Measurements from ENCODE around the gene KHK. TPM values are rescaled to one million over a fixed set of nuclear protein-coding genes. Genes with fewer than 3 reads are reported as not detected.
"Not testable (repeated sequence)": the region's sequence is repeated elsewhere in the genome, so short reads cannot be mapped to it uniquely, and the experiment has no call there.

The KHK gene
- total RNA-seq, 2 experiments from 2014 or later = 6.7 to 9.5 TPM

DNA sequence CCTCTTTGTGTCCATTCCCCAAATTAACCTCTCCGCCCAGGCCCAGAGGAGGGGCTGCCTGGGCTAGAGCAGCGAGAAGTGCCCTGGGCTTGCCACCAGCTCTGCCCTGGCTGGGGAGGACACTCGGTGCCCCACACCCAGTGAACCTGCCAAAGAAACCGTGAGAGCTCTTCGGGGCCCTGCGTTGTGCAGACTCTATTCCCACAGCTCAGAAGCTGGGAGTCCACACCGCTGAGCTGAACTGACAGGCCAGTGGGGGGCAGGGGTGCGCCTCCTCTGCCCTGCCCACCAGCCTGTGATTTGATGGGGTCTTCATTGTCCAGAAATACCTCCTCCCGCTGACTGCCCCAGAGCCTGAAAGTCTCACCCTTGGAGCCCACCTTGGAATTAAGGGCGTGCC lies 13.5 kb downstream of the KHK start:
- Mint-ChIP-seq H3K27me3 (peaks cover 3% of the 10 kb centered on the region), H3K36me3 (ENCODE audit: low read depth) (no peaks in the 10 kb centered on the region), H3K4me1 (ENCODE audit: low read depth) (no peaks in the 10 kb centered on the region), H3K27ac (no peak overlapping the region), H3K4me3 (no peak overlapping the region), H3K9me3 (no peaks in the 10 kb centered on the region)
- TF ChIP-seq, protein P1, sequence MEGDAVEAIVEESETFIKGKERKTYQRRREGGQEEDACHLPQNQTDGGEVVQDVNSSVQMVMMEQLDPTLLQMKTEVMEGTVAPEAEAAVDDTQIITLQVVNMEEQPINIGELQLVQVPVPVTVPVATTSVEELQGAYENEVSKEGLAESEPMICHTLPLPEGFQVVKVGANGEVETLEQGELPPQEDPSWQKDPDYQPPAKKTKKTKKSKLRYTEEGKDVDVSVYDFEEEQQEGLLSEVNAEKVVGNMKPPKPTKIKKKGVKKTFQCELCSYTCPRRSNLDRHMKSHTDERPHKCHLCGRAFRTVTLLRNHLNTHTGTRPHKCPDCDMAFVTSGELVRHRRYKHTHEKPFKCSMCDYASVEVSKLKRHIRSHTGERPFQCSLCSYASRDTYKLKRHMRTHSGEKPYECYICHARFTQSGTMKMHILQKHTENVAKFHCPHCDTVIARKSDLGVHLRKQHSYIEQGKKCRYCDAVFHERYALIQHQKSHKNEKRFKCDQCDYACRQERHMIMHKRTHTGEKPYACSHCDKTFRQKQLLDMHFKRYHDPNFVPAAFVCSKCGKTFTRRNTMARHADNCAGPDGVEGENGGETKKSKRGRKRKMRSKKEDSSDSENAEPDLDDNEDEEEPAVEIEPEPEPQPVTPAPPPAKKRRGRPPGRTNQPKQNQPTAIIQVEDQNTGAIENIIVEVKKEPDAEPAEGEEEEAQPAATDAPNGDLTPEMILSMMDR (IDR thresholded peaks at IDR 0.05) = no peak
- DNase-seq (no peak), ATAC-seq (no peak)
- intact Hi-C loops (cut with micrococcal nuclease) = no loop called here
- ChIA-PET POLR2A (no interaction called here), CTCF (interaction anchor here (0.9 to 3.2 kb wide), 11 partner anchors 12 to 202 kb away, joined by 3 to 21 read pairs (median 4); no protein-coding TSS in a partner anchor)

DNA sequence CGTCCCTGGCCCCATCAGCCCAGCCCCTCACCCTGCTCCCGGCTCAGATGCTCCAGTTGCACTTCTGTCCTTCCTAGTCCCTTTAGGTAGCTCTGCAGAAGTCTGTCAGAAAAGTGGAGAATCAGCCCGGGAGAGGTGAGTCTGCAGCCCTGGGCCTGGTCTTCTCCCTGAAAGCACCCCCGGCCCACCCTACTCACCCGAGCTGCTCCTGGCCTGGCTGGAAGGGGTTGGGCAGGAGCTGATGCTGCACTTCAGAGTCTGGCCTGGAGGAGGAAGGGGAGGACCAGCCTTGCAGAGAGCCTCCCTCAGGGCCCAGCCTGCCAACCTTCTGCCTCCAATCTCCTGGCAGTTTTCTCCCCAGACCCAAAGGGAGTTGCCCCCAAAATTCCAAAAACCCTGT lies 15.8 kb downstream of the KHK start:
- no peak overlapping the region for H3K4me3 Mint-ChIP-seq
- H3K4me1 Mint-ChIP-seq (ENCODE audit: low read depth) = no peaks in the 10 kb centered on the region
- peaks cover 5% of the 10 kb centered on the region for H3K27me3 Mint-ChIP-seq
- TF ChIP-seq, protein P1 (IDR thresholded peaks at IDR 0.05) = no peak
- DNase-seq (no peak), ATAC-seq (no peak)
- no peaks in the 10 kb centered on the region for H3K9me3 Mint-ChIP-seq
- no peak overlapping the region for H3K27ac Mint-ChIP-seq
- no peaks in the 10 kb centered on the region for H3K36me3 Mint-ChIP-seq (ENCODE audit: low read depth)
- intact Hi-C loops (cut with micrococcal nuclease) = no loop called here
- ChIA-PET CTCF (interaction anchor here (1.0 to 1.5 kb wide), 3 partner anchors 30 to 201 kb away, joined by 3 to 5 read pairs (median 3); no protein-coding TSS in a partner anchor), POLR2A (interaction anchor here (1.0 to 1.5 kb wide), 3 partner anchors 31 to 44 kb away, joined by 3 to 4 read pairs (median 3); partner anchors contain the start of genes OST4 and PREB)

DNA sequence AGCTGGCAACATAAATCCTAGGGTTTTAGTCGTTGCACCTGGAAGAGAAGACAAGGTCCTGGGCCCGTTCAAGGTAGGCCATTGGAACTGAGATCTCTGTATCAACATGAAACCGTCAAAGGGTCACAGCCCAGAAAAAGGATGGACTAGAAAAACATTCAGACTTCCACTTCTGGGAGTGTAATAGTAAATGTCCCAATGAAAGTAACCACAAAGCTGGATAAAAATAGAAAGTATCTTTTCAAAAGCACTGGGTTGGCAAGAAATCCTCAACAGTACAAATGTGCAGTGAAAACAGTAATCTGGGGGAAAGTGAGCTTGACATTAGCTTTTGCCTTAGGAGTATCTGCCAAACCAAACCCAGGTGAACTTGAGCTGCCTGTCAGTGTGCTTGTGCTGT lies 19.4 kb downstream of the KHK start:
- CTCF ChIA-PET = interaction anchor here (1.5 to 2.1 kb wide), 3 partner anchors 86 to 197 kb away, joined by 4 to 5 read pairs (median 4); no protein-coding TSS in a partner anchor
- Mint-ChIP-seq H3K27ac (no peak overlapping the region), H3K9me3 (no peaks in the 10 kb centered on the region), H3K36me3 (ENCODE audit: low read depth) (no peaks in the 10 kb centered on the region), H3K27me3 (peaks cover 8% of the 10 kb centered on the region), H3K4me3 (no peak overlapping the region), H3K4me1 (ENCODE audit: low read depth) (no peaks in the 10 kb centered on the region)
- ATAC-seq (no peak), DNase-seq (no peak)
- TF ChIP-seq, protein P1 (IDR thresholded peaks at IDR 0.05) = no peak
- POLR2A ChIA-PET = no interaction called here
- intact Hi-C loops (cut with micrococcal nuclease) = no loop called here

DNA sequence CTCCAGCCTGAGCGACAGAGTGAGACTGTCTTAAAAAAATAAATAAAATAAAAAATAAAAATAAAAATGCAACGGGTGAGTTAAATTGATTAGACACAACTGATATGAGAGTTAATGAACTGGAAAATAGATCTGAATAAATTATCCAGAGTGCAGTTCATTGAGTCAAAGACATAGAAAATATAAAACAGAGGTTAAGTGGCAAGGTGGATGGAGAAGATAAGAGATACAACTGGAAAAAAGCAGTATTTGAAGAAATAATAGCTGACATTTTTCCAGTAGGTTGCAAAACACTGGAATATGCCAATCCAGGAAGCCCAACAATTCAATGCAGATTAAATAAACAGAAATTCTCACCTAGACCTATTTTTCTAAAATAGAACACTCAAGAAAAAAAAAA lies 21.6 kb downstream of the KHK start:
- DNase-seq (no peak), ATAC-seq (no peak)
- Mint-ChIP-seq H3K9me3 (no peaks in the 10 kb centered on the region), H3K4me3 (no peak overlapping the region), H3K27ac (no peak overlapping the region), H3K4me1 (ENCODE audit: low read depth) (no peaks in the 10 kb centered on the region), H3K36me3 (ENCODE audit: low read depth) (no peaks in the 10 kb centered on the region), H3K27me3 (peaks cover 8% of the 10 kb centered on the region)
- POLR2A ChIA-PET = interaction anchor here (0.6 kb wide), 1 partner anchor 28 kb away, joined by 3 read pairs; no protein-coding TSS in a partner anchor
- CTCF ChIA-PET = interaction anchor here (0.9 to 1.3 kb wide), 3 partner anchors 10 to 61 kb away, joined by 3 to 5 read pairs (median 4); no protein-coding TSS in a partner anchor
- intact Hi-C loops (cut with micrococcal nuclease) = no loop called here
- TF ChIP-seq, protein P1 (IDR thresholded peaks at IDR 0.05) = no peak

DNA sequence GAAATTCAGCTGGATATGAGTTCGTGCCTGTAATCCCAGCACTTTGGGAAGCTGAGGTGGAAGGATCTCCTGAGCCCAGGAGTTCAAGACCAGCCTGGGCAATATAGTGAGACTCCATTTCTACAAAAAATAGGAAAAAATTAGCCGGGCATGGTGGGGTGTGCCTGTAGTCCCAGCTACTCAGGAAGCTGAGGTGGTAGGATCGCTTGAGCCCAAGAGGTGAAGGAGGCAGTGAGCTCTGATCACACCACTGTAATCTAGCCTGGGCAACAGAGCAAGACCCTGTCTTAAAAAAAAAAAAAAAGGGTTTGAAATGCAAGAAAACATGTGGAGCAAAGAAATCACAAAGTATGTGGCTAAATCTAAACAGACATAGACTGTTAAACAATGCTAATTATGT lies 22.5 kb downstream of the KHK start:
- CTCF ChIA-PET = interaction anchor here (0.9 to 2.7 kb wide), 5 partner anchors 10 to 194 kb away, joined by 3 to 9 read pairs (median 4); no protein-coding TSS in a partner anchor
- no peak for ATAC-seq

DNA sequence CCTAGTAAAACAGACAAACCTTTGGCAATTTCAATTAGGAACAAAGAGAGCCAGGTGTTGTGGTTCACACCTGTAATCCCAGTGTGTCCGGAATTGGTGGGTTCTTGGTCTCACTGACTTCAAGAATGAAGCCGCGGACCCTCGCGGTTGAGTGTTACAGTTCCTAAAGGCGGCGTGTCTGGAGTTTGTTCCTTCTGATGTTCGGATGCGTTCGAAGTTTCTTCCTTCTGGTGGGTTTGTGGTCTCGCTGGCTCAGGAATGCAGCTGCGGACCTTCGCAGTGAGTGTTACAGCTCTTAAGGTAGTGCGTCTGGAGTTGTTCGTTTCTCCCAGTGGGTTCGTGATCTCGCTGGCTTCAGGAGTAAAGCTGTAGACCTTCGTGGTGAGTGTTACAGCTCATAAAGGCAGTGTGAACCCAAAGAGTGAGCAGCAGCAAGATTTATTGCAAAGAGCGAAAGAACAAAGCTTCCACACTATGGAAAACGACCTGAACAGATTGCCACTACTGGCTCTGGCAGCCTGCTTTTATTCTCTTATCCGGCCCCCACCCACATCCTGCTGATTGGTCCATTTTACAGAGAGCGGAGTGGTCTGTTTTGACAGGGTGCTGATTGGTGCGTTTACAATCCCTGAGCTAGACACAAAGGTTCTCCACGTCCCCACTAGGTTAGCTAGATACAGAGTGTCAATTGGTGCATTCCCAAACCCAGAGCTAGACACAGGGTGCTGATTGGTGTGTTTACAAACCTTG lies 24.2 kb downstream of the KHK start:
- ChIA-PET POLR2A (interaction anchor here (1.0 kb wide), 1 partner anchor 13 kb away, joined by 3 read pairs; the partner anchor contains the start of gene ABHD1), CTCF (interaction anchor here (1.1 to 2.7 kb wide), 3 partner anchors 11 to 192 kb away, joined by 3 to 14 read pairs (median 9); no protein-coding TSS in a partner anchor)
- H3K4me1 Mint-ChIP-seq (ENCODE audit: low read depth); DNase-seq; intact Hi-C loops (cut with micrococcal nuclease); H3K27ac Mint-ChIP-seq; H3K36me3 Mint-ChIP-seq (ENCODE audit: low read depth); ATAC-seq; H3K27me3 Mint-ChIP-seq; H3K4me3 Mint-ChIP-seq; H3K9me3 Mint-ChIP-seq: not testable (repeated sequence)

More for the DNA sequence above, 22.5 kb downstream of the KHK start:
- Mint-ChIP-seq H3K27ac (no peak overlapping the region), H3K9me3 (no peaks in the 10 kb centered on the region), H3K4me3 (no peak overlapping the region), H3K36me3 (ENCODE audit: low read depth) (no peaks in the 10 kb centered on the region), H3K4me1 (ENCODE audit: low read depth) (no peaks in the 10 kb centered on the region), H3K27me3 (peaks cover 5% of the 10 kb centered on the region)
- intact Hi-C loops (cut with micrococcal nuclease) = no loop called here
- DNase-seq = no peak
- POLR2A ChIA-PET = interaction anchor here (0.6 to 1.1 kb wide), 2 partner anchors 25 to 29 kb away, joined by 3 read pairs; partner anchors contain the start of gene PREB
- TF ChIP-seq, protein P1 (IDR thresholded peaks at IDR 0.05) = no peak

Data from activated CD8-positive, alpha-beta T cell treated with anti-CD3 and anti-CD28 coated beads for 36 hours (primary cell).